K562 (cell line): Measurements from ENCODE around the gene TUBB1. TPM values are rescaled to one million over a fixed set of nuclear protein-coding genes. Genes with fewer than 3 reads are reported as not detected.

ENCODE experiments used
- ATAC-seq: fragments of 200-7000 bp; cut with Tn5 transposase; 3 replicates; pipeline ENCODE4 v1.9.1; 2020; ENCODE audit warnings: moderate library complexity
- BruUV-seq: library from RNA; stranded (reverse); fragments of 400-500 nt; replicated peaks from 2 replicates; lab custom pipeline; 2021; lab: Mats Ljungman, UMichigan
- CTCF ChIA-PET: fragments of 300-600 bp; formaldehyde crosslinking; extraction: SDS; loops from one replicate; lab custom pipeline; 2021; ENCODE audit warnings: low intra/inter-chr PET ratio; lab: Yijun Ruan, JAX
- POLR2A ChIA-PET: fragments of 300-600, 350-650 bp; sonication (Branson Sonifier 250); formaldehyde crosslinking; extraction: SDS; loops from one replicate; lab custom pipeline; 2021; ENCODE audit warnings: antibody characterized with exemption, inconsistent platforms; lab: Yijun Ruan, JAX
- DNase-seq, 4 experiments: peaks; one replicate each; pipeline versions ENCODE4 v3.0.0 to v3.0.0-alpha.2; 2011 to 2018; ENCODE audit warnings: low spot score in 3 of 4, mixed read lengths in 3 of 4; ENCODE audit errors: extremely low read depth in 1 of 4
- FAIRE-seq: peaks from 2 replicates; lab custom pipeline; 2011; peaks lifted over from hg19 to GRCh38; lab: Jason Lieb, UNC
- H2AFZ ChIP-seq: 2 replicates; pipeline ENCODE4 v1.6.0; 2011; ENCODE audit warnings: low read depth, low read length, control low read depth, inconsistent platforms
- H3K27ac ChIP-seq: fragments of 200-600 bp; 3 replicates; pipeline ENCODE4 v1.8.0; 2011; ENCODE audit warnings: low read depth, mild to moderate bottlenecking, control low read depth, inconsistent platforms, low read length, moderate library complexity, mixed read lengths; ENCODE audit errors: extremely low read depth
- H3K27me3 ChIP-seq, 2 experiments: fragments of 300-600 bp in 1 of 2; 2 replicates in 1 of 2; 3 replicates in 1 of 2; pipeline versions ENCODE4 v1.6.0 to v1.8.0; 2011; ENCODE audit warnings: inconsistent platforms in 2 of 2, low read length in 2 of 2, mild to moderate bottlenecking in 1 of 2, mixed read lengths in 1 of 2, moderate library complexity in 1 of 2; ENCODE audit not compliant: control insufficient read depth in 2 of 2, insufficient read depth in 2 of 2
- H3K36me3 ChIP-seq: fragments of 300-600 bp; 3 replicates; pipeline ENCODE4 v1.8.0; 2011; ENCODE audit warnings: mild to moderate bottlenecking, low read length, inconsistent platforms; ENCODE audit not compliant: control insufficient read depth, insufficient read depth
- H3K4me1 ChIP-seq, 2 experiments: fragments of 200-600 bp in 1 of 2; replicated peaks in 1 of 2; 2 replicates in 1 of 2; 3 replicates in 1 of 2; pipeline versions ENCODE4 v1.5.1 to v1.8.0; 2011; ENCODE audit warnings: inconsistent platforms in 2 of 2, low read length in 2 of 2, mild to moderate bottlenecking in 1 of 2, mixed read lengths in 1 of 2, moderate library complexity in 1 of 2; ENCODE audit not compliant: control insufficient read depth in 2 of 2, insufficient read depth in 2 of 2
- H3K4me2 ChIP-seq: 2 replicates; pipeline ENCODE4 v1.6.1; 2011; ENCODE audit warnings: low read length, control low read depth, inconsistent platforms, mixed read lengths; ENCODE audit not compliant: insufficient read depth
- H3K4me3 ChIP-seq: fragments of 200-600 bp; sonication (generic), shearing (Covaris generic); 2 replicates; pipeline ENCODE4 v1.5.1; 2016; ENCODE audit warnings: control low read depth, inconsistent platforms
- H3K79me2 ChIP-seq: fragments of 200-600 bp; 3 replicates; pipeline ENCODE4 v1.8.0; 2011; ENCODE audit warnings: low read length, inconsistent platforms; ENCODE audit not compliant: control insufficient read depth, insufficient read depth
- H3K9ac ChIP-seq, 2 experiments: 2 replicates each; pipeline versions ENCODE4 v1.6.0 to v1.6.1; 2011; ENCODE audit warnings: low read depth in 2 of 2, low read length in 2 of 2, control low read depth in 1 of 2, inconsistent platforms in 1 of 2, mild to moderate bottlenecking in 1 of 2, mixed read lengths in 1 of 2; ENCODE audit not compliant: insufficient read depth in 1 of 2
- H3K9me1 ChIP-seq: one replicate; pipeline ENCODE4 v1.6.0; 2011; ENCODE audit warnings: inconsistent platforms, mild to moderate bottlenecking, low read length, moderate library complexity; ENCODE audit not compliant: control insufficient read depth, insufficient read depth
- H3K9me3 ChIP-seq: replicated peaks from 2 replicates; pipeline ENCODE4 v1.5.1; 2011; ENCODE audit warnings: low read depth, low read length, inconsistent platforms; ENCODE audit not compliant: control insufficient read depth, insufficient read depth
- H4K20me1 ChIP-seq: replicated peaks from 2 replicates; pipeline ENCODE4 v1.6.1; 2011; ENCODE audit warnings: low read length, inconsistent platforms, mixed read lengths; ENCODE audit not compliant: control insufficient read depth, insufficient read depth
- CREB1 ChIP-seq, 2 experiments: sonication (generic) in 1 of 2; formaldehyde crosslinking in 1 of 2; IDR thresholded peaks; 2 replicates each; pipeline versions ENCODE4 v1.6.1 to v1.8.0; 2012 to 2022; ENCODE audit warnings: inconsistent platforms in 1 of 2, mild to moderate bottlenecking in 1 of 2, missing genetic modification reagents in 1 of 2, moderate library complexity in 1 of 2
- EWSR1 ChIP-seq: fragments of 450-650 bp; IDR thresholded peaks from 2 replicates; pipeline ENCODE4 v1.6.1; 2018; ENCODE audit warnings: borderline replicate concordance, mild to moderate bottlenecking, low read depth, moderate library complexity; ENCODE audit not compliant: partially characterized antibody
- POLR2A ChIP-seq: fragments of 450-650 bp; conservative IDR thresholded peaks from 2 replicates; pipeline ENCODE4 v1.6.1; 2016
- POLR2B ChIP-seq: fragments of 450-650 bp; IDR thresholded peaks from 2 replicates; pipeline ENCODE4 v1.6.1; 2018; ENCODE audit warnings: low read depth; ENCODE audit not compliant: partially characterized antibody
- SUPT5H ChIP-seq: fragments of 450-650 bp; IDR thresholded peaks from 2 replicates; pipeline ENCODE4 v1.6.1; 2016
- TEAD4 ChIP-seq, 2 experiments: sonication (generic) in 1 of 2; formaldehyde crosslinking in 1 of 2; IDR thresholded peaks; 2 replicates each; pipeline versions ENCODE4 v1.6.1 to v1.8.0; 2012 to 2022; ENCODE audit warnings: borderline replicate concordance in 1 of 2, inconsistent platforms in 1 of 2, low read length in 1 of 2, mild to moderate bottlenecking in 1 of 2, missing genetic modification reagents in 1 of 2
- WGBS: fragments of 100-300 bp; shearing (Covaris generic); methylation state at CpG from one replicate; pipeline ENCODE4 v1.1.6; 2016; ENCODE audit warnings: low coverage, mixed read lengths; ENCODE audit not compliant: insufficient coverage; ENCODE audit errors: missing lambda C conversion rate; 5-methylcytosine and 5-hydroxymethylcytosine counted together
- in situ Hi-C: fragments of 300-500 bp; cut with MboI; formaldehyde crosslinking; loops from 4 replicates; pipeline ENCODE4 v1.15.0; 2018; ENCODE audit warnings: inconsistent platforms, mixed read lengths
- intact Hi-C: fragments of 100-400 bp; cut with micrococcal nuclease; formaldehyde crosslinking; loops from 2 replicates; pipeline ENCODE4 v1.14.2; 2022
- polyA plus RNA-seq, 8 experiments: library from polyadenylated mRNA; depleted of rRNA in 4 of 8; stranded (reverse) in 5 of 8; unstranded in 3 of 8; fragments of >200 nt; fragmentation: Nextera tagmentation in 2 of 8; fragmentation: Illumina TruSeq in 1 of 8; extraction: Ambion mirVana in 2 of 8; extraction: Trizol in 1 of 8; gene quantifications; 2 replicates each; pipeline versions ENCODE4 v1.2.1 to v1.2.3, GENCODE V29; 2011 to 2014; ENCODE audit warnings: inconsistent platforms in 1 of 8, missing spikeins in 1 of 8
- total RNA-seq, 7 experiments: library from RNA; depleted of rRNA in 6 of 7; stranded (reverse); fragments of >200 nt in 6 of 7; fragmentation: Illumina TruSeq in 2 of 7; extraction: Trizol in 2 of 7; gene quantifications; 2 replicates each; pipeline versions ENCODE4 v1.2.1 to v1.2.3, GENCODE V29; 2011 to 2021; ENCODE audit warnings: low replicate concordance in 1 of 7
- TF ChIP-seq, protein P1 (sequence below): fragments of 450-650 bp; formaldehyde crosslinking; conservative IDR thresholded peaks from 2 replicates; pipeline ENCODE4 v1.4.0; 2022; ENCODE audit warnings: mild to moderate bottlenecking, missing genetic modification characterization

The TUBB1 gene
- total and polyA plus RNA-seq, 9 of the 15 experiments (the other 6 are each of a cell fraction or from before 2014, with no cell fraction given), result 1.5 to 3.9 (median 2.4) TPM

DNA sequence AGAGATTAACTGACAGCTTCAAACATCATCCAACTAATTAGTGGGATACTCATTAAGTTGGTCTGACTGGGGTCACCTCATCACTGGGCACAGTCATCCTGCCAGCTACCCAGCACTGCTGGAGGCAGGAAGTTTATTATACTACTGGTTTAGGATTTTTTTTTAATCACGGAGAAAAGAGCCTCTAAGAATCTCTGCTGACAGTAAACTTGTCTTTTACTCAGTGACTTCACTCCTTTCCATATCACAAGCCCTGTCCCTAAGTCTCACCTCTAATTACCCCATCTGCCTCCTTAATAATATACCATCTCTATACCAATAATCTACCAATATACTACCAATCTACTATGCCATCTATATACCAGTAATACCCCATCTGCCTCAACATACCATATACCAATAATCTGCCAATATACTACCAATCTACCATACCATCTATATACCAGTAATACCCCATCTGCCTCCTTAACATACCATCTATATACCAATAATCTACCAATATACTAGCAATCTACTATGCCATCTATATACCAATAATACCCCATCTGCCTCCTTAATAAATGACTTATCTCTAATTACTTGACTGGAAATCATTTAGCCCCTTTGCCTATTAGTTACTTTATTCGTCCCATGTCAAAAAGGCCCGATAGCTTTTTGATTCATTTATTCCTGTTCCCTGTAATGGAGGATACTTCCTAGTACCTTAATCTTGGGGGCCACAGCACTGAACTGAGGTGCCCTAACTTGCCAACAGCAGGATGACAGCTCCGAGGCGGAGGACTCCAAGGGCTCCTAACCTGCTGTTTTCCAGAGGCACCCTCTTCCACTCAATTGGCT is 7.9 kb downstream of the TUBB1 start:
- in situ Hi-C loops (no loop called here), intact Hi-C loops (no loop called here)
- ChIA-PET CTCF (no interaction called here), POLR2A (interaction anchor here (1.0 to 1.2 kb wide), 2 partner anchors 9 to 26 kb away, joined by 3 to 5 read pairs; no protein-coding TSS in a partner anchor)
- Histone ChIP-seq H3K27ac (no peak overlapping the region), H4K20me1 (no peaks in the 10 kb centered on the region; the same call in 1 of the 2 replicates), H3K27me3 (no peaks in the 10 kb centered on the region), H3K9me3 (no peaks in the 10 kb centered on the region), H3K79me2 (peaks cover 97% of the 10 kb centered on the region), H2AFZ (no peak overlapping the region), H3K4me2 (no peak overlapping the region), H3K4me1 (peaks cover 26% of the 10 kb centered on the region in 2 experiments; a peak in 4 of 5 replicates), H3K4me3 (no peak overlapping the region), H3K36me3 (peaks cover 94% of the 10 kb centered on the region), H3K9me1 (no peaks in the 10 kb centered on the region), H3K9ac (peak overlapping the region in 1 of 2 experiments; percentile 31; a peak in 1 of 4 replicates)
- FAIRE-seq (no peak), ATAC-seq (no peak), DNase-seq (no peak)
- no TSS peak for BruUV-seq
- peak; percentile 61; the same call in 1 of the 2 replicates for TF ChIP-seq POLR2A
- TF ChIP-seq SUPT5H, result peak; percentile 56; the same call in 1 of the 2 replicates
- no peak for TF ChIP-seq CREB1 (IDR thresholded peaks at IDR 0.05)
- no peak for TF ChIP-seq CREB1 (CRISPR knock-in tag; IDR thresholded peaks at IDR 0.05)
- peak; percentile 28 for TF ChIP-seq POLR2B
- TF ChIP-seq EWSR1, result peak; percentile 34
- TF ChIP-seq, protein P1, sequence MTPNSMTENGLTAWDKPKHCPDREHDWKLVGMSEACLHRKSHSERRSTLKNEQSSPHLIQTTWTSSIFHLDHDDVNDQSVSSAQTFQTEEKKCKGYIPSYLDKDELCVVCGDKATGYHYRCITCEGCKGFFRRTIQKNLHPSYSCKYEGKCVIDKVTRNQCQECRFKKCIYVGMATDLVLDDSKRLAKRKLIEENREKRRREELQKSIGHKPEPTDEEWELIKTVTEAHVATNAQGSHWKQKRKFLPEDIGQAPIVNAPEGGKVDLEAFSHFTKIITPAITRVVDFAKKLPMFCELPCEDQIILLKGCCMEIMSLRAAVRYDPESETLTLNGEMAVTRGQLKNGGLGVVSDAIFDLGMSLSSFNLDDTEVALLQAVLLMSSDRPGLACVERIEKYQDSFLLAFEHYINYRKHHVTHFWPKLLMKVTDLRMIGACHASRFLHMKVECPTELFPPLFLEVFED (CRISPR knock-in tag), result 0 out of 2 replicates have a peak, but pooled peaks have one; percentile 16
- TF ChIP-seq TEAD4 (IDR thresholded peaks at IDR 0.05; ENCODE audit: low read length), result no peak
- no peak for TF ChIP-seq TEAD4 (CRISPR knock-in tag; IDR thresholded peaks at IDR 0.05; ENCODE audit: borderline replicate concordance)
- WGBS, result 91% methylated on average over 5 of the region's 5 CpGs
